Activated CD4-positive, alpha-beta T cell treated with anti-CD3 and anti-CD28 coated beads, Interleukin-2, amount 10 ng/mL, durations not matched to agents 7 days and 5 days (primary cell): ENCODE data around the gene RNF14. TPM values are rescaled to one million over a fixed set of nuclear protein-coding genes. Genes with fewer than 3 reads are reported as not detected.
"Not testable (repeated sequence)": the region's sequence is repeated elsewhere in the genome, so short reads cannot be mapped to it uniquely, and the experiment has no call there.

ENCODE experiments used
- CTCF ChIA-PET: fragments of 350-600 bp; sonication (Branson Sonifier 250); formaldehyde crosslinking; loops from one replicate; lab custom pipeline; 2021; ENCODE audit warnings: antibody characterized with exemption; lab: Charles Lee
- POLR2A ChIA-PET: fragments of 350-600 bp; sonication (Branson Sonifier 250); formaldehyde crosslinking; loops from one replicate; lab custom pipeline; 2021; ENCODE audit warnings: antibody characterized with exemption; lab: Charles Lee
- DNase-seq: peaks from one replicate; pipeline ENCODE4 v3.0.0-alpha.2; 2020
- H3K27ac Mint-ChIP-seq: one replicate; pipeline ENCODE4 v1.8.0; 2021; ENCODE audit warnings: mild to moderate bottlenecking, moderate library complexity, mixed read lengths
- H3K27me3 Mint-ChIP-seq: one replicate; pipeline ENCODE4 v1.8.0; 2021; ENCODE audit warnings: mixed read lengths
- H3K36me3 Mint-ChIP-seq: one replicate; pipeline ENCODE4 v1.8.0; 2021; ENCODE audit warnings: low read depth, mixed read lengths
- H3K4me1 Mint-ChIP-seq: one replicate; pipeline ENCODE4 v1.8.0; 2021; ENCODE audit warnings: mixed read lengths
- H3K4me3 Mint-ChIP-seq: one replicate; pipeline ENCODE4 v1.8.0; 2021; ENCODE audit warnings: mild to moderate bottlenecking, moderate library complexity, mixed read lengths
- H3K9me3 Mint-ChIP-seq: one replicate; pipeline ENCODE4 v1.8.0; 2021; ENCODE audit warnings: mixed read lengths
- total RNA-seq, 2 experiments: library from RNA; stranded (reverse); gene quantifications; one replicate each; pipeline ENCODE4 v1.2.3, GENCODE V29; 2021

Gene RNF14, protein sequence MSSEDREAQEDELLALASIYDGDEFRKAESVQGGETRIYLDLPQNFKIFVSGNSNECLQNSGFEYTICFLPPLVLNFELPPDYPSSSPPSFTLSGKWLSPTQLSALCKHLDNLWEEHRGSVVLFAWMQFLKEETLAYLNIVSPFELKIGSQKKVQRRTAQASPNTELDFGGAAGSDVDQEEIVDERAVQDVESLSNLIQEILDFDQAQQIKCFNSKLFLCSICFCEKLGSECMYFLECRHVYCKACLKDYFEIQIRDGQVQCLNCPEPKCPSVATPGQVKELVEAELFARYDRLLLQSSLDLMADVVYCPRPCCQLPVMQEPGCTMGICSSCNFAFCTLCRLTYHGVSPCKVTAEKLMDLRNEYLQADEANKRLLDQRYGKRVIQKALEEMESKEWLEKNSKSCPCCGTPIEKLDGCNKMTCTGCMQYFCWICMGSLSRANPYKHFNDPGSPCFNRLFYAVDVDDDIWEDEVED
- total RNA-seq, result 10 to 100 TPM; 28.8 to 33.7 TPM

DNA sequence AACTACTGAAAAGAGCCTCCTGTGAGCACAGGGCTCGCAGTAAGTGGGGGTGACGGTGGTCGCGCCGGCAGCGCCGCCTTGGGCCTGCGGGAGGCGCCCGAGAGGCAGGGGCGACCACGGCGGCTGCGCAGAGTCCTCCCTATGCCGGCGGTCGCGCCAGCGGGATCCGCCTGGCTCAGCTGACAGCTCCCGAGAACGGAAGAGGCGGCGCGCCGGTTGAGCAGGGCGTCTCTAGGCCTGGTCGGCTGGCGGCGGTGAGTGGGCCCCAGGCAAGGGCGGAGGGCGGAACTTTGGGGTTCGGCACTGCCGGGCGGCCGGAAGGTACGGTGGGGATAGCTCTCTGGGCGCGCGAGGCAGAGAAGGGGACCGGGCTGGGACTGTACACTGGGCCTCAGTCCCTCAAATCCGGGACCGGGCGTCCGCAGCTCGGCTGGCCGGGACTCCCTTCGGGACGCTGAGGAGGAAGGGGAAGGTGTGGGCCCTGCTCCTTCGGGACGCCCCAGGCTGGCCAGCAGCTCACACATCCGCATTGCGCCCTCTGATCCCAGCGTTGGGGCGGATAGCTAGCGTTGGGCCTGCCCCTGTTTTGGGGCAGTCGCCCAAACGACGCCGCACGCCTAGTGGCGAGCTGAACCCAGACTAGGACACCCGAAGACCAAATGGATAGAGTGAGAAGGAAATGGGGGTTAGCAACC, at the start of gene RNF14:
Gene RNF14 (plus strand): TSS at position 192 of the 695 bp plus-strand sequence. CDS start 4,484 bp downstream, outside the sequence.
- Mint-ChIP-seq H3K4me3 (peak within 1 kb of the TSS; percentile 98), H3K27ac (peak within 1 kb of the TSS; percentile 99), H3K36me3 (peaks cover 21% of the 10 kb centered on the region), H3K9me3 (no peaks in the 10 kb centered on the region), H3K4me1 (peaks cover 39% of the 10 kb centered on the region), H3K27me3 (no peaks in the 10 kb centered on the region)
- ChIA-PET POLR2A (interaction anchor here (0.6 to 1.5 kb wide), 8 partner anchors 8 to 356 kb away, joined by 3 to 13 read pairs (median 4); partner anchors contain the start of genes DELE1, GNPDA1, PCDH12 and SPRY4), CTCF (interaction anchor here (0.6 to 6.9 kb wide), 43 partner anchors 9 to 363 kb away, joined by 3 to 107 read pairs (median 4); partner anchors contain the start of genes DELE1, DIAPH1, FCHSD1 and GNPDA1)
- DNase-seq, result peak; percentile 95

DNA sequence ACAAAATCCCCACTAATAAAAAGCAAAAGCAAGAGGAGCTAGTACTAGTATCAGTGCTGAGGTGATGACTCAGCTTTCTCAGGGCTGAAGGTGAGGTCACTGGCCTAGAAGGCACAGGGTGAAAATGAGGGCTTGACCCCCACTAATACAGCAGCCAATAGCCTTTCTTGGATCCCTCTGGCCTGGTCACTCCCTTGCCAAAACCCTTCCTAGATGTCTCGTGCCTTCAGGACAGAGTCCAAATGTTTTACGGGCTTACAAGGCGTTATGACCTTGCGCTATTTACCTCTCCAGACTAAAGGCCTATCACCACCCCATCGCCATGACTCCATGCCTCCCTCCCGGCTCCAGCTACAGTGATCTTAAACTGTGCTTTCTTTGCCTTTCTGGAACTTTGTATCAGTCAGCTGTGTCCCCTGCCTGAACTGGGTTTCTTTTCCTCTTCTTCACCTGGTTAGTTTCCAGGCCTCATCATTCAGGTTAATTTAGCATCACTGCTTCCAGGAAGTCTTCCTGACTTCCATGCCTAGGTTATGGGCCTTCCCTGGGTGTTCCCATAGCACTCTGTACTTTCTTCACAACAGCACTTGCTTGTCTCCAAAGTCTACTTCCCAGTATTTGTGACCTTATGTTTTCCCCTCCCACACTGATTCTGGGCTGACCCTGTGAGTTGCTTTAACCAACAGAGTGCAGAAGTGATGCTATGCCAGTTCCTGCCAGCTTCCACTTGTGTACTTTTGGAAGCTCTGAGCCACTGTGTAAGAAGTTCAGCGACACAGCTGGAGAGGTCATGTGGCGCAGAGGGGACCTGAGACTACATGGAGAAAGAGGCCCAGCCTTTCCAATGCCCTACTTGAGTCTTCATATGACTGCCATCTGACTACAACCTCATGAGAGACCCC, 49.4 kb upstream of the RNF14 start:
- ChIA-PET POLR2A (no interaction called here), CTCF (interaction anchor here (0.6 to 1.6 kb wide), 3 partner anchors 42 to 265 kb away, joined by 3 to 8 read pairs (median 4); no protein-coding TSS in a partner anchor)
- DNase-seq, result no peak
- H3K9me3 Mint-ChIP-seq, result no peaks in the 10 kb centered on the region
- H3K4me3 Mint-ChIP-seq, result no peak overlapping the region
- no peak overlapping the region for H3K27ac Mint-ChIP-seq
- H3K4me1 Mint-ChIP-seq, result peaks cover 16% of the 10 kb centered on the region
- H3K27me3 Mint-ChIP-seq, result peaks cover 21% of the 10 kb centered on the region
- H3K36me3 Mint-ChIP-seq, result peaks cover 8% of the 10 kb centered on the region

DNA sequence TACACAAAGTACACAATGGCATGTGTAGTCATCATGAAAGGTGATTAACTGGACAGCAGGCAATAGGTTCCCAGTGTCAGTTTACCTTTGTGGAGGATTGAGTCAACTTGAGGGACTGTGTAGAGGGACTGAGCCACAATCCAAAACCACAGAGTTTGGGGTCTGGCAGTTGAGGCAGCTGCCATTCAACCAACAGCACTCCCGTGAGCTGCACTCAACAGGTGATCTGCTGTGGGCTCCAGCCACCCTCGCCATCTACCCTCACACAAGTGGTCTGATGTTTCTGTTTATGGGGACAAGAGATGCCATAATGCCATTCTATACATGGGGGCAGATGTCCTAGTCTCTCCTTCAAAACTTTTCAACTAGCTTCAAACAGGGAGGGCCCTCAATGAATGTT, 48.1 kb upstream of the RNF14 start:
- no peak for DNase-seq
- ChIA-PET POLR2A (no interaction called here), CTCF (interaction anchor here (1.1 kb wide), 1 partner anchor 10 kb away, joined by 3 read pairs; no protein-coding TSS in a partner anchor)
- Mint-ChIP-seq H3K36me3 (peaks cover 14% of the 10 kb centered on the region), H3K9me3 (no peaks in the 10 kb centered on the region), H3K27me3 (peaks cover 11% of the 10 kb centered on the region), H3K4me3 (no peak overlapping the region), H3K27ac (no peak overlapping the region), H3K4me1 (peaks cover 21% of the 10 kb centered on the region)

DNA sequence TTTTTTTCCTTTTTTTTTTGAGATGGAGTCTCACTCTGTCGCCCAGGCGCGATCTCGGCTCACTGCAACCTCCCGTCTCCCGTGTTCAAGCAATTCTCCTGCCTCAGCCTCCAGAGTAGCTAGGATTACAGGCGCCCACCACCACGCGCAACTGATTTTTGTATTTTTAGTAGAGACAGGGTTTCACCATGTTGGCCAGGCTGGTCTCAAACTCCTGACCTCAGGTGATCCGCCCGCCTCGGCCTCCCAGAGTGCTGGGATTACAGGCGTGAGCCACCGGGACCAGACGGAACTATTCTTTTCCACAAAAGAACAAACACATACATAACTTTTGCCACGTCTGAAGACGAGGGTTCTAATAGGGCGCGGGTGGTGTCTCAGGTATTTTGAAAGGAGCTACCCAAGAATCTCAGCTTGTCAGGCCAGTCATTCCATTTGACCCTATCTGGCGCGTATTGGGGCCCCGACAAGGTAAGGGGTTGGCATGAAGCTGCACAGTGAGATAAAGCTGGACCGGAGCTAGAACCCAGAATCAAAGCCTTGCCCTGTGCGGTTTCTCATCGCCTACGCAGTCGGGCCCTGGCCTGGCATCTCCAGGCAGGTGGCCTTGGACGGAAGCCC, 46.0 kb upstream of the RNF14 start:
- CTCF ChIA-PET, result interaction anchor here (0.5 to 3.5 kb wide), 10 partner anchors 9 to 454 kb away, joined by 3 to 14 read pairs (median 6); partner anchors contain the start of gene RNF14
- Mint-ChIP-seq H3K4me1 (peaks cover 29% of the 10 kb centered on the region), H3K4me3 (peak overlapping the region; percentile 87), H3K36me3 (peaks cover 31% of the 10 kb centered on the region), H3K27ac (peak overlapping the region; percentile 88)
- DNase-seq, H3K9me3 Mint-ChIP-seq, H3K27me3 Mint-ChIP-seq: not testable (repeated sequence)
- POLR2A ChIA-PET, result interaction anchor here (1.1 kb wide), 1 partner anchor 46 kb away, joined by 4 read pairs; the partner anchor contains the start of gene RNF14

DNA sequence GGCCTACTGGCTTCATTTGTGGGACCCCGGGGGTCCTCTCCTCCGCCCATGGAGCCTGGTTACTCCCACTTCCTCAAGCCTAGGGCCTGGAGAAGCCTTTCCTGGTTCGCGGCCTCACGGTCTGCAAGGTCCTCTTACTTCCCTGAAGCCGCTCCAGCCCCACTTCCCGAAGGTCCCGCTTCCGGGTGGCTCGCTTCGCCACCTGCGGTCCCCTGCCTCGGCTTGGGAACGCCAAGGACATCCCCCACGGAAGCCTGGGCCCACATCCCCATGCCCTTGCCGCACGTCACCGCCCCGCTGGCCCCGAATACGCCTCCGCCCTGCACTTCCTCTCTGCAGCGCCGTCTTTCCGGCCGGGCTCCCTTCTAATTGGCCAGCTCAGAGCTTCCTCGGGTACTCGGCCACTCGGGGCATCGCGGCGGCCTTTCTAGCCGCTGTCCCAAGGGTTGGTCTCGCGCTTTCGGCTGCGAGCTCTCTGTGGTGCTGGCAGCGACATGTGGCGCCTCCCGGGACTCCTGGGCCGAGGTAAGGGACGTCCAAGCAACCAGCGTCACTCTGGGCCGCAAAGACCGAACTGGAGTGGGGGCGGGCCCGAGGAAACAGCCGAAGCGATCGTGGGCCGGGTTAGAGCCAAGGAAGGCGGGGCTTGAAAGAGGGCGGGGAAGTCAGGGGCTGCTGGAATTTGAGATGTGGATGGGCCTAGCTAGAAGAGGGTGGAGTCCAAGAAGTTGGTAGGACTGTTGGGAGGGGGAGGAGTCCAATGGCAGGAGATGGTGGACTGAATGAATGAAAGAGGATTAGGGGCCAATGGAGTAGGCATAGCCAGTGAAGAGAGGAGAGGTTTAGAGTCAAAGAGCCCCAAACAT, 45.2 kb upstream of the RNF14 start, which contains the start of gene DELE1:
Gene DELE1 (plus strand): TSS at position 424 of the 866 bp plus-strand sequence. CDS start 71 bp downstream, at position 495.
- peak; percentile 94 for DNase-seq
- no peaks in the 10 kb centered on the region for H3K27me3 Mint-ChIP-seq
- POLR2A ChIA-PET, result interaction anchor here (0.6 to 1.1 kb wide), 3 partner anchors 14 to 83 kb away, joined by 3 to 4 read pairs (median 3); partner anchors contain the start of gene RNF14
- peaks cover 36% of the 10 kb centered on the region for H3K36me3 Mint-ChIP-seq
- H3K4me1 Mint-ChIP-seq, result peaks cover 35% of the 10 kb centered on the region
- CTCF ChIA-PET, result interaction anchor here (0.5 to 3.5 kb wide), 11 partner anchors 9 to 453 kb away, joined by 3 to 14 read pairs (median 5); partner anchors contain the start of gene RNF14
- peak within 1 kb of the TSS; percentile 88 for H3K27ac Mint-ChIP-seq
- peak within 1 kb of the TSS; percentile 87 for H3K4me3 Mint-ChIP-seq
- H3K9me3 Mint-ChIP-seq, result no peaks in the 10 kb centered on the region

DNA sequence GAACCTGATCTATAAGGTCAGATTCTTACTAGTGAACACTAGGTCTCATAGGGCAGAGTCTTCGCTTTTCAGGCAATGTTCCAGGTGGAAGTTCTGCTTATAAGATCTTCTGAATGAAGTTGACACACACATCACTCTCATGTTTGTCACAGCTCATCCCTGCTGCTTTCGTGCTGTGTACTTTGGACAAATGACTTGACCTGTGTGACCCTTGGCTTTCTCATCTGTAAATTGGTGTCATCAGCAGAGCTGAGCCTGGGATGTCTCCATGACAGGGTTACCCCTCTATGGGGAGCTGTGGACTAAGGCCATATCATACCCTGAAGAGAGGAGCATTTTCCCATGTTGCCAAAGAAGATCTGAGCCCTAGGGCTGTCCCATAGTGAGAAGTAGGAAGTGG, 42.5 kb upstream of the RNF14 start:
- peaks cover 32% of the 10 kb centered on the region for H3K4me1 Mint-ChIP-seq
- H3K4me3 Mint-ChIP-seq, result no peak overlapping the region
- H3K27me3 Mint-ChIP-seq, result no peaks in the 10 kb centered on the region
- POLR2A ChIA-PET, result no interaction called here
- peaks cover 46% of the 10 kb centered on the region for H3K36me3 Mint-ChIP-seq
- H3K9me3 Mint-ChIP-seq, result no peaks in the 10 kb centered on the region
- DNase-seq, result no peak
- CTCF ChIA-PET, result interaction anchor here (1.5 to 1.7 kb wide), 2 partner anchors 10 to 35 kb away, joined by 4 to 8 read pairs; no protein-coding TSS in a partner anchor
- no peak overlapping the region for H3K27ac Mint-ChIP-seq

DNA sequence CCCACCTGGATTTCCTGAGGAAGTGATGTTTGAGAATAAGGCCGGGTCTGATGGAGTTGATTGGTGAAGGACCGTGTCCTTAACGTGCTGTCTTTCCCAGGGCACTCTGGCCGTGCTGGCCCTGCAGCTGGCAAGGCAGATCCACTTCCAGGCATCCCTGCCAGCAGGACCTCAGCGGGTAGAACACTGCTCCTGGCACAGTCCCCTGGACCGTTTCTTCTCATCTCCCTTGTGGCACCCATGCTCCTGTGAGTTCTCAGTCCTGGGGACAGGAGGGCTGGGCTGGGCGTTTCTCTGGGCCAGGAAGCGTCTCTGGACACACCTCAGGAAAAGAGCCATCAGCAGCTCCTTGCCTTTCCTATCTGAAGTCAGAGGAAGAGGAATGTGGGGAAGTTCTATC, 40.9 kb upstream of the RNF14 start:
- H3K27me3 Mint-ChIP-seq, result no peaks in the 10 kb centered on the region
- CTCF ChIA-PET, result interaction anchor here (0.6 to 1.7 kb wide), 2 partner anchors 12 to 410 kb away, joined by 3 to 4 read pairs; no protein-coding TSS in a partner anchor

DNA sequence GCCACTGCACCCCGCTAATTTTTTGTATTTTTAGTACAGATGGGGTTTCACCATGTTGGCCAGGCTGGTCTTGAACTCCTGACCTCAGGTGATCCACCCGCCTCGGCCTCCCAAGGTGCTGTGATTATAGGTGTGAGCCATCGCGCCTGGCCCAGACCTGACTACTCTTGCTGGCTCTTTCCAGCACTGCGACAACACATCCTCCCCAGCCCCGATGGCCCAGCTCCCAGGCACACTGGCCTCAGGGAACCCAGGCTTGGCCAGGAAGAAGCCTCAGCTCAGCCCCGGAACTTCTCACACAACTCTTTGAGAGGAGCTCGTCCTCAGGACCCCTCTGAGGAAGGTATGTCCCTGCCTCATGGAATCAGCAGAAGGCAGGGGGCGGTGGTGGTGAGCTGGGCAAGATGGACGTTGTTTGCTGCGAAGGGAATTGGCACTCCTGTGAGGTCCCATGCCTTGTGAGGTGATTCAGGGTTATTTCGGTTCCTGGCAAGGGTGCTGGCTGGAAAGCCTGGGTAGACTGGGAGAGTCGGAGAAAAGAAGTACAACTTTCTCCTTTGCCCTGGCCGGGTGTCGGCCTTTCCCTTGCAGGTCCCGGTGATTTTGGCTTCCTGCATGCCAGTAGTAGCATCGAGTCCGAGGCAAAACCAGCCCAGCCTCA, 39.4 kb upstream of the RNF14 start:
- Mint-ChIP-seq H3K27ac (no peak overlapping the region), H3K27me3 (no peaks in the 10 kb centered on the region), H3K4me3 (no peak overlapping the region), H3K36me3 (peaks cover 56% of the 10 kb centered on the region), H3K9me3 (no peaks in the 10 kb centered on the region), H3K4me1 (peaks cover 19% of the 10 kb centered on the region)
- no peak for DNase-seq
- CTCF ChIA-PET, result interaction anchor here (0.8 kb wide), 1 partner anchor 31 kb away, joined by 3 read pairs; no protein-coding TSS in a partner anchor
- POLR2A ChIA-PET, result no interaction called here

More for the DNA sequence above, 40.9 kb upstream of the RNF14 start:
- no peak for DNase-seq
- Mint-ChIP-seq H3K4me1 (peaks cover 28% of the 10 kb centered on the region), H3K36me3 (peaks cover 53% of the 10 kb centered on the region), H3K4me3 (no peak overlapping the region), H3K9me3 (no peaks in the 10 kb centered on the region), H3K27ac (peak overlapping the region; percentile 41)
- POLR2A ChIA-PET, result interaction anchor here (0.6 kb wide), 1 partner anchor 431 kb away, joined by 3 read pairs; no protein-coding TSS in a partner anchor

DNA sequence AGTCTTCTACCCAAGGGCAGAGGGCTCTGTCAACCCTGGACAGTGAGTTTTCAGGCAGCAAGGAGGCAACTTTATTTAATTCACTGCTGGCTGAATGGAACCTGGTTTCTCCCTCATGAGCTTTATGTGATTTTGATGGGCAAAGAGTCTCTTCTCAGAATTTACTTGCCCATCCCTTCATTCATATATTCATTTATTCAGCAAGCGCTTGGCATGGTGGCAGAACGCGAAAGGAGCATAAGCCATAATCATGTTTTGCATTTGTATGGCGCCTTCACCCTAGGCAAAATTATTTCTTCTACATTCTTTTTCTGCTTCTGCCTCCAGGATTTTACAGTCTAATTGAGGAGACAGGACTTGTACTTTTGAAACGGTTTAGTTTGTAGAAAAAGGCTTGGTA, 37.2 kb upstream of the RNF14 start:
- CTCF ChIA-PET, result interaction anchor here (1.2 to 1.9 kb wide), 3 partner anchors 10 to 29 kb away, joined by 3 to 6 read pairs (median 4); no protein-coding TSS in a partner anchor
- Mint-ChIP-seq H3K4me3 (no peak overlapping the region), H3K27ac (no peak overlapping the region), H3K27me3 (no peaks in the 10 kb centered on the region), H3K9me3 (no peaks in the 10 kb centered on the region), H3K36me3 (peaks cover 48% of the 10 kb centered on the region), H3K4me1 (peaks cover 14% of the 10 kb centered on the region)
- no peak for DNase-seq
- POLR2A ChIA-PET, result no interaction called here

DNA sequence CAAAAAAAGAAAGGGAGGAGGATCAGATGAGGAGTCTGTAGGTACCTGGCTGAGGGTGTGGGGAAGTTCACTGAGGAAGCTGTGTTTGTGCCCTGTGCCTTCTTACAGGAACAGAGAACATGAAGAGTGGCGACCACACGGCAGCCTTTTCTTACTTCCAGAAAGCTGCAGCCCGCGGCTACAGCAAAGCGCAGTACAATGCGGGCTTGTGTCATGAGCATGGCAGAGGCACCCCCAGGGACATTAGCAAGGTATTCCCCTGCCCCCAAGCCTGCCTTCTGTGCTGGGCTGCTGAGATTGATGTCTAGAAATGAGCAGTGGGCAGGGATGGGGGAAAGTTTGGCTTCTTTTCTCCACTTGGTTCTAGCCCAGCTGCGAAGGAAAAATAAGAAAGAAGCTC, 35.8 kb upstream of the RNF14 start:
- ChIA-PET CTCF (interaction anchor here (0.6 to 1.9 kb wide), 3 partner anchors 9 to 28 kb away, joined by 3 to 6 read pairs (median 5); partner anchors contain the start of gene DELE1), POLR2A (no interaction called here)

More for the DNA sequence above, 35.8 kb upstream of the RNF14 start:
- Mint-ChIP-seq H3K4me1 (peaks cover 4% of the 10 kb centered on the region), H3K36me3 (peaks cover 42% of the 10 kb centered on the region), H3K27ac (no peak overlapping the region), H3K4me3 (no peak overlapping the region), H3K27me3 (no peaks in the 10 kb centered on the region), H3K9me3 (no peaks in the 10 kb centered on the region)
- no peak for DNase-seq
